Mammary microvascular endothelial cell (primary cell): ENCODE measurements around the gene TBP. TPM values are rescaled to one million over a fixed set of nuclear protein-coding genes. Genes with fewer than 3 reads are reported as not detected.

Source experiments
- total RNA-seq: library from RNA; depleted of rRNA; stranded (reverse); fragments of >200 nt; gene quantifications from 2 replicates; pipeline ENCODE4 v1.2.3, GENCODE V29; 2015

The TBP gene
- 14.3 TPM in 2 replicates for total RNA-seq

GRCh38 chr6:170554013-170554795 lies at the start of gene TBP:
Gene TBP, plus strand, starts transcription at chr6:170554369. Its CDS starts 2,661 bp downstream, at chr6:170557030.

GRCh38 chr6:170552765-170553533 lies 1.2 kb upstream of the TBP start, which contains the start of gene PSMB1:
Gene PSMB1, minus strand, starts transcription at chr6:170553307. Its CDS starts 65 bp downstream, at chr6:170553242.

GRCh38 chr6:170584181-170584953 lies 30.2 kb downstream of the TBP start, which contains the start of gene PDCD2:
Gene PDCD2, minus strand, starts transcription at chr6:170584637. Its CDS starts 56 bp downstream, at chr6:170584581.

Other genes starting within 250 kb of the TBP start
- 8.0 and 9.1 TPM in 2 replicates for gene FAM120B, start 247.6 kb upstream of the TBP start, total RNA-seq
- 386 and 423 TPM in 2 replicates for gene PSMB1, start 1.1 kb upstream of the TBP start, total RNA-seq
- gene PDCD2, start 30.3 kb downstream of the TBP start, total RNA-seq: 79.5 and 92.9 TPM in 2 replicates